Bronchial epithelial cell (primary cell): ENCODE results near the gene CLDN24. TPM values are rescaled to one million over a fixed set of nuclear protein-coding genes. Genes with fewer than 3 reads are reported as not detected.
"Not testable (repeated sequence)": the region's sequence is repeated elsewhere in the genome, so short reads cannot be mapped to it uniquely, and the experiment has no call there.

Experiments used
- DNase-seq: peaks from one replicate; pipeline ENCODE4 v3.0.0-alpha.2; 2010; ENCODE audit warnings: low read depth
- FAIRE-seq: peaks from 2 replicates; lab custom pipeline; 2011; peaks lifted over from hg19 to GRCh38; lab: Jason Lieb, UNC
- H3K27me3 ChIP-seq: 2 replicates; pipeline ENCODE4 v1.5.1; 2011; ENCODE audit warnings: low read length; ENCODE audit not compliant: control insufficient read depth, insufficient read depth
- H3K36me3 ChIP-seq: 2 replicates; pipeline ENCODE4 v1.5.1; 2011; ENCODE audit warnings: low read length; ENCODE audit not compliant: control insufficient read depth, insufficient read depth
- H3K4me3 ChIP-seq: 2 replicates; pipeline ENCODE4 v1.5.1; 2011; ENCODE audit warnings: mild to moderate bottlenecking, low read depth, low read length, control low read depth
- CTCF ChIP-seq: IDR thresholded peaks from 2 replicates; pipeline ENCODE4 v1.5.1; 2011; ENCODE audit warnings: mild to moderate bottlenecking, moderate library complexity, low read length, control low read depth, inconsistent platforms; ENCODE audit not compliant: insufficient read depth, severe bottlenecking
- total RNA-seq: library from RNA; depleted of rRNA; stranded (reverse); fragments of >200 nt; gene quantifications from 2 replicates; pipeline ENCODE4 v1.2.1, GENCODE V29; 2014

CLDN24 gene
- total RNA-seq, 1 donor from 2014 or later = not detected

GRCh38 chr4:183324619-183325018 is 2.4 kb upstream of the CLDN24 start:
- no peak for TF ChIP-seq CTCF
- no peaks in the 10 kb centered on the region for H3K27me3 ChIP-seq
- DNase-seq = no peak
- no peaks in the 10 kb centered on the region for H3K36me3 ChIP-seq
- H3K4me3 ChIP-seq = no peak overlapping the region
- no peak for FAIRE-seq

DNA sequence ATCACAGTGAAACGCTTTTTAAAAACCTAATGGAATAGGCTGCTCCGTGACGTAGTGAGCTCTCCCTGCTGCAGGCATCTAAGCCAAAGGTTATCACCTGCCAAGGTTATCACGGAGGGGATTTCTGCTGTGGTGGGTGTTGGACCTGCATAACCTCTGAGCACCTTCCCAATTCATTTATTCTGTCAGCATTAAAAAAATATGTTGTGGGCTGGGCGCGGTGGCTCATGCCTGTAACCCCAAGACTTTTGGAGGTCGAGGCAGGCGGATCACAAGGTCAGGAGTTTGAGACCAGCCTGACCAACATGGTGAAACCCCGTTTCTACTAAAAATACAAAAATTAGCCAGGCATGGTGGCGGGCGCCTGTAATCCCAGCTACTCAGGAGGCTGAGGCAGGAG is 1.8 kb upstream of the CLDN24 start:
- FAIRE-seq, DNase-seq, H3K4me3 ChIP-seq, H3K36me3 ChIP-seq, H3K27me3 ChIP-seq: not testable (repeated sequence)

DNA sequence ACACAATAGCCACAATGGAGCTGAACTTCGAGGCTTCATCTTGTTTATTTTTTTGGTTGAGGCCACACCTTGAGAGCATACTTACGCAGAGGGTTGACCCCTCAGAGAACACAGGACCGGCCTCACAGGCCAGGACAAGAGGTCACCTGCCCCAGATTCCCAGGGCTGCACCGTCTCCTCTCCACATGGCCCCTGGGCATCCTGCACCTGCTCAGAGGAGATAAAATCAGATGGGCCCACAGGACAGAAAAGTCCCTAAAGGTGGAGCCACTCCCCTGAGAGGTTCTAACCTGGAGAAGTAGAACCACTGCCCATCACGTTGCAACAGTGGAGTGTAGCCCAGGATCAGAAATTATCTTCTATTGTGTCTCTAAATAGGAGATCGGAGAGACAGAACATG is 1.1 kb upstream of the CLDN24 start:
- Histone ChIP-seq H3K27me3 (no peaks in the 10 kb centered on the region), H3K4me3 (no peak overlapping the region), H3K36me3 (no peaks in the 10 kb centered on the region)
- no peak for DNase-seq
- FAIRE-seq = no peak
- TF ChIP-seq CTCF = no peak

DNA sequence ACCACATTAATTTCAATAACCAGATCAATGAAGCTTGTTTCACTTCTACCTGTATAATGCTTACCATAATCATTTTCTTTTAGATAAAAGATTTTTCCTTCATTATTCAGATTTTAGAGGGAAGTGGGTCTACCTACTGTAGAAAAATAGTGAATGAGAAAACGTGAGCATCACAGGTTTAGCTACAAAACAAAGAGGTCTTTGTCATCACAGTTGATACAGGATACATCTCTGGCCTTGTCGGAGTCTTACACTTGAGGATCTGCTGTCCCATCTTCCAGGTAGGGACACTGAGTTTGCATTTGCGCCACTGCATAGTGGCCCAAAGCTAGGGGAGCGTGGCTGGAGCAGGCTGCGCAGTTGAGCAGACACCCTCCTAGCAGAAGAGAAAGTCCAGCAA is 710 bp downstream of the CLDN24 start:
- TF ChIP-seq CTCF = no peak
- no peak for FAIRE-seq

GRCh38 chr4:183321079-183321478 is 1.1 kb downstream of the CLDN24 start:
- no peak for TF ChIP-seq CTCF
- DNase-seq = no peak
- no peaks in the 10 kb centered on the region for H3K36me3 ChIP-seq
- H3K27me3 ChIP-seq = no peaks in the 10 kb centered on the region
- no peak overlapping the region for H3K4me3 ChIP-seq
- FAIRE-seq = no peak

More for the DNA sequence above, 710 bp downstream of the CLDN24 start:
- no peaks in the 10 kb centered on the region for H3K36me3 ChIP-seq
- no peak for DNase-seq
- no peaks in the 10 kb centered on the region for H3K27me3 ChIP-seq
- H3K4me3 ChIP-seq = no peak overlapping the region

DNA sequence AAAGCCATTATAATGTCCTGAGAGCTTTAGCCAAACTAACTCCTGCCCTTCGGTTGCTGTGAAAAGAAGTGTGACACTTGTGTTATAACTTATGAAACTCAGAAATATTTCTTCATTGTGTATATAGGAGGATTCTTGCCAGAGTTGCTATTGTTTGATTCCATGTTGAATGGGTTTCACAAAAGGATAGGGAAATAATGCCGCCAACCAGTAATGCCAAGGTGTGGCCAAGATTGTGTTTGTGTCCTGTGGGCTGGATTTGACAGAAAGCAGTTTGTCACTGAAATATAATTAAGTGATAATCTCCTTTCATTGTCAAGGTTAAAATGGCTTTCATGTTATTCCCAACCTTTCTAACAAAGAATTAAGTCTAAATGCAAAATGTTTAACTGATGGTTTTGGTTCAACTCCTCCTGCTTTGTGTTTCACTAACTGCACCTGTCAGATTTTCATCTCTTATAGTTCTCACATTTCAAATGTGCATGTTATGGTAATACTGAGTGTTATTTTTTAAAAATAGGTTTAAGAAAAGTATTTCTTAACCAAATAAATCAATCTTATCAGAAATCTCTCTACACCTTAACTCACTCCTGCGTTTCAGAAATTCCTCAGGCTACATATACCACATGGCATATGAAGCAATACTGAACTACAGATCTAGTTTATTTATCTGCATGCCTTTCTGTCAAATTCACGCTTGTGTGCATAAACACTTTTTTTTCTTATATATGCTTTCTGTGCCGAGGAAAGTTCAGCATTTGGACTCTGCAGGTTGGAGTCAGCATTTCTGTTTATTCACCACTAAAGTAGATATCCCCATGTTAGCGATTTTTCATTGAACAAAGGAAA is 1.8 kb downstream of the CLDN24 start, which contains the start of gene CLDN22:
Gene CLDN22 (minus strand): TSS at position 66 of the 849 bp plus-strand sequence. CDS start 58 bp downstream, at position 8.
- FAIRE-seq = no peak
- TF ChIP-seq CTCF = no peak

More for the DNA sequence above, 1.8 kb downstream of the CLDN24 start, which contains the start of gene CLDN22:
- Histone ChIP-seq H3K4me3 (no peak within 1 kb of the TSS), H3K27me3 (no peaks in the 10 kb centered on the region), H3K36me3 (no peaks in the 10 kb centered on the region)
- no peak for DNase-seq
